ENCODE measurements around the gene SPHKAP.

DNA sequence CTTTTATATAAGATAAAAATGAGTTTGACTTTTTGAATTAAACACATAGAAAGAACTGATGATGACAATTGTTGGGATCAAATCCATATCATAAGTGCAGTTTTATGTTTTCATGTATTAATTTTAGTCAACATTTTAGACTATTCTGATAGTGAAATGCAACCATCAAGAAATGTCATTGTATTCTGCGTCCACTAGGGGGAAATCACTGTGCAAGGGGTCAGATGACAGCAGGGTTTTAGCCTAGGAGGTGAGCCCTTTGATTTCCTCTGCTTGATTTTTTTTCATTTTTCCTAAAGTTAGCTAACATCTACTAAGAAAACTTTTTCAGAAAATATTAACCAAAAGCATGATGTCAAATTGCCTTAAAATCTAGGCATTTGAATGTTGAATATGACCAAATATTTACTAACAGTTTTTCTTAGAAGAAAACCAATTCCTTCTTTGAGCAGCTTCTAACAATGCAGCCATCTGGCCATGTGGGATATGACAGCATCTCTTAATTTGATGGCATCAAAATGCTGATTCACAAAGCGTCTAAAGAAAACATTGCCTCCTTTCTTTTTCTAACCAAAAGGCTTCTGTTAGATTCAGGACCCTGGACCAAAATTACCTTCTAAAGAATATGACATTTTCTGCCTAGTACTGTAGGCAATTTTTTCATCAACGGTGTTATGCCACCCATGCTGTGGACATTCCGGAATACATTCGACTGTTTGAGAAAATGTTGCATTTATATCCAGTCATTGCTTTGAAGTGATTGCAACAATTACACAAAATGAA, 141.5 kb downstream of the SPHKAP start:
- TF ChIP-seq RFX5 (IDR thresholded peaks at IDR 0.05; ENCODE audit: low read depth, low read length) (no peak), POLR2A (IDR thresholded peaks at IDR 0.05; ENCODE audit: low read depth, low read length) (no peak), CEBPB (IDR thresholded peaks at IDR 0.05; ENCODE audit: low read depth, low read length) (no peak), RAD21 (IDR thresholded peaks at IDR 0.05; ENCODE audit: low read length) (no peak), RCOR1 (IDR thresholded peaks at IDR 0.05; ENCODE audit: insufficient replicate concordance, low read length) (no peak), BHLHE40 (IDR thresholded peaks at IDR 0.05; ENCODE audit: low read depth, low read length) (no peak), CHD1 (IDR thresholded peaks at IDR 0.05; ENCODE audit: low read depth, low read length) (no peak), SMC3 (IDR thresholded peaks at IDR 0.05; ENCODE audit: low read depth, low read length) (no peak)
- TF ChIP-seq, protein P1, sequence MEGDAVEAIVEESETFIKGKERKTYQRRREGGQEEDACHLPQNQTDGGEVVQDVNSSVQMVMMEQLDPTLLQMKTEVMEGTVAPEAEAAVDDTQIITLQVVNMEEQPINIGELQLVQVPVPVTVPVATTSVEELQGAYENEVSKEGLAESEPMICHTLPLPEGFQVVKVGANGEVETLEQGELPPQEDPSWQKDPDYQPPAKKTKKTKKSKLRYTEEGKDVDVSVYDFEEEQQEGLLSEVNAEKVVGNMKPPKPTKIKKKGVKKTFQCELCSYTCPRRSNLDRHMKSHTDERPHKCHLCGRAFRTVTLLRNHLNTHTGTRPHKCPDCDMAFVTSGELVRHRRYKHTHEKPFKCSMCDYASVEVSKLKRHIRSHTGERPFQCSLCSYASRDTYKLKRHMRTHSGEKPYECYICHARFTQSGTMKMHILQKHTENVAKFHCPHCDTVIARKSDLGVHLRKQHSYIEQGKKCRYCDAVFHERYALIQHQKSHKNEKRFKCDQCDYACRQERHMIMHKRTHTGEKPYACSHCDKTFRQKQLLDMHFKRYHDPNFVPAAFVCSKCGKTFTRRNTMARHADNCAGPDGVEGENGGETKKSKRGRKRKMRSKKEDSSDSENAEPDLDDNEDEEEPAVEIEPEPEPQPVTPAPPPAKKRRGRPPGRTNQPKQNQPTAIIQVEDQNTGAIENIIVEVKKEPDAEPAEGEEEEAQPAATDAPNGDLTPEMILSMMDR (conservative IDR thresholded peaks at IDR 0.05; ENCODE audit: low read depth, low read length), result peak; percentile 15; the same call in 1 of the 2 replicates
- TF ChIP-seq, protein P2, sequence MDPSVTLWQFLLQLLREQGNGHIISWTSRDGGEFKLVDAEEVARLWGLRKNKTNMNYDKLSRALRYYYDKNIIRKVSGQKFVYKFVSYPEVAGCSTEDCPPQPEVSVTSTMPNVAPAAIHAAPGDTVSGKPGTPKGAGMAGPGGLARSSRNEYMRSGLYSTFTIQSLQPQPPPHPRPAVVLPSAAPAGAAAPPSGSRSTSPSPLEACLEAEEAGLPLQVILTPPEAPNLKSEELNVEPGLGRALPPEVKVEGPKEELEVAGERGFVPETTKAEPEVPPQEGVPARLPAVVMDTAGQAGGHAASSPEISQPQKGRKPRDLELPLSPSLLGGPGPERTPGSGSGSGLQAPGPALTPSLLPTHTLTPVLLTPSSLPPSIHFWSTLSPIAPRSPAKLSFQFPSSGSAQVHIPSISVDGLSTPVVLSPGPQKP (IDR thresholded peaks at IDR 0.05; ENCODE audit: borderline replicate concordance, low read depth, low read length), result no peak
- TF ChIP-seq, protein P3, sequence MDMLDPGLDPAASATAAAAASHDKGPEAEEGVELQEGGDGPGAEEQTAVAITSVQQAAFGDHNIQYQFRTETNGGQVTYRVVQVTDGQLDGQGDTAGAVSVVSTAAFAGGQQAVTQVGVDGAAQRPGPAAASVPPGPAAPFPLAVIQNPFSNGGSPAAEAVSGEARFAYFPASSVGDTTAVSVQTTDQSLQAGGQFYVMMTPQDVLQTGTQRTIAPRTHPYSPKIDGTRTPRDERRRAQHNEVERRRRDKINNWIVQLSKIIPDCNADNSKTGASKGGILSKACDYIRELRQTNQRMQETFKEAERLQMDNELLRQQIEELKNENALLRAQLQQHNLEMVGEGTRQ (IDR thresholded peaks at IDR 0.05; ENCODE audit: low read depth, low read length), result no peak

All from IMR-90 (cell line).